NCI-H128 (cell line): ENCODE results near the gene WDR27.

Source experiments
- DNase-seq: peaks from one replicate; lab custom pipeline; 2025; ENCODE audit not compliant: unreplicated experiment; lab: John Stamatoyannopoulos, UW

WDR27 gene

DNA sequence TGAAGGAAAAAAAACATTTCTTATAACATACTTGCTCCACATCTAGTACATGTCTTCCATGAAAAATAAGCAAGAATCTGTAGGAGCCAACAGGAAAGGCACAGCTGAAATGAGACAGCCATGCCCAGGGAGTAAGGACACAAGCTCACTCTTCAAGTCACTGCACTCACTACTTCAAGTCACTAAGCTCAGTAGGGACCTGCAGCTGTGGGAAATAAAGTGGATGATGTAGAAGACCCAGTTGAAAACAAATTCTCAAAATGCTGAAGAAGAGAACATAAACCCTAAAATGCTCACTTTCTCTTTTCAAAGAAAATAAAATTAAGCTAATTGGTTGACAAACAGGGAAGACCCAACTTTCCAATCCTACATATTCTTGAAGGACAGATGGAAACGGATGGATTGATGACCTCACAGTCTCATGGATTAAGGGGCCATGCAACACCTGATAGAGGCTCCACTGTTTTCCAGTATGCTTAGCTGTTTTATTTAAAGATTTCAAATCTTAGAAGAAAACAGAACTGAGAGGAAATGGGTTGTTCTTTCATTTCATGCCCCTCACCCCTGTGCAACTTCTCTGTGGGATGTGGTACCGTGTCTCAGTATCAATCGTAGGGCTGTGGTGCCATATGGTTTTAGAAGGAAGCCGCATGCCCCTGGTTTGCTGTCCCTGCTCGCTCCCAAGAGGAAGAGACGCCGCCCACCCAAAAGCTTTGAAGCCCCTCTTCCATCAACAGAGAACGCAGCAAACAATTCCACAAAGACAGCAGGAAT lies 133.3 kb downstream of the WDR27 start:
- DNase-seq, result no peak

DNA sequence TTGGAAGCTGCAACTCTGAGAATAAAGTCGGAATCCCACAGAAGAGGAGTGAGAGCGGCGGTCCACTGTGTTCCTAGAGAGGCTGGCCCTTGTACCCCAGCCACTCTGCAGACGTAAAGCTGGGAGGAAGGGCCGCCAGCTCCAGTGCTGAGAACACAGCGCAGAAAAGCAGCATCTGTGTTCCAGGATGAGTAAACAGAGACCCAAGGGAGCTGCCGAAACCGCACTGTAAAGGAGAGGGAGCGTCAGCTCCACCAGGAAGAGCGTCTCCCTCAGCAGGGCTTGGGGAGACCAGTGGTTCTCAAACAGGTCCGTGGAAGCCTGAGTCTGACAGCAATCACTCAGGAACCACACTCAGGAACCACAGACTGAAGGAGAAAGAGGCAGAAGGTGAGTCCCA lies 134.0 kb downstream of the WDR27 start:
- no peak for DNase-seq

DNA sequence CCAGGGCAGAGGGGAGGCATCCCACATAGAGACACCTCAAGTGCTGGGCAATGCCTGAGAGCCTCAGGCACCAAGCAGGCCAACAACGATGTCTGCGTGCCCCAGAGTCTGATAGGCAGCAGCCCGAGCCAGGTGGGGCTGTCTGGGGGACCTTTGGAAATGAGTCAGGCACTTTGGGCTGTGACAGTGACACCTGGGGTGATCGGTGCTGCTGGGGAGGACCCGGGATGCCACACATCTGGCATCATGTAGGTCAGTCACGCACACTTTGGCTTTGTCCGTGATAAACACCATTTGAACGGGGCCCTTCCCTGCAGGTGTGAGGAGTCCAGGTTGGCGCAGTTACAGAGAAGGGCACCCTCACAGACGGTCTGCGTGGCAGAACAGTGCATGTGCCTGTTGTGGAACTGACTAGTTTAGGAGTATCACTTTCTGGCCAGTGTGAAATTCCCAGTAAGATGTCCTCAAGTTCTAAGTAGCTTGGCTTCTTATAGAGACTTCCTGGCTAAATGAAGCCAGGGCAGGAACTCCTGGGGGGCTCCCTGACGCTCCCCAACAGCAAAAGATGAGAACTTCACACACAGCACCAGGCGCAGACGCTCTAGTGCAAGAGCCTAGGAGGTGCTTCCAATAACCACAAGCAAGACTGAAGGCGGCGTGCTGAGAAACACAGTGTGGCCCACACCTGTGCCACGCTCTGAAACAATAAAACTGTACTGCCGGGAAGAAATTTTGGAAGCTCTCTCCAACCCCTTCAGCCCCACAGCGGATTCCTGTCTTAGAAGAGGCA lies 134.7 kb downstream of the WDR27 start:
- no peak for DNase-seq

DNA sequence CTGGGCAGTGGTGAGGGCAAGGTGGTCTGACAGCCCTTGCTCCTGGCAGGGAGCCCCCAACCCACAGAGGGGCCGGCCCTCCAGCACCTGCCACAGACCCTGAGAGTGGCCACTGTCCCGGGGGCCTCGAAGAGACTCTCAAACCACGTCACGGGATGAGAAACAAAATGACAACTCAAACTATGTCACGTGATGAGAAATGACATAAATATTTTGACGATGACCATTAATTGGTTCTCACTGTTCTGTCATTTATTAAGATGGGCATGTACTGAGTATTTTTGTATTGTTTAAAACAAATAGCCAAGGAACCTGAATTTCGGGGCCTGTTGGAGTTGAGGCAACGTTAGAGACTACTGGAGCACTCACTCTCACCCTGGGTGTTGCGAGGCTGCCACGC lies 135.5 kb downstream of the WDR27 start:
- DNase-seq, result no peak

DNA sequence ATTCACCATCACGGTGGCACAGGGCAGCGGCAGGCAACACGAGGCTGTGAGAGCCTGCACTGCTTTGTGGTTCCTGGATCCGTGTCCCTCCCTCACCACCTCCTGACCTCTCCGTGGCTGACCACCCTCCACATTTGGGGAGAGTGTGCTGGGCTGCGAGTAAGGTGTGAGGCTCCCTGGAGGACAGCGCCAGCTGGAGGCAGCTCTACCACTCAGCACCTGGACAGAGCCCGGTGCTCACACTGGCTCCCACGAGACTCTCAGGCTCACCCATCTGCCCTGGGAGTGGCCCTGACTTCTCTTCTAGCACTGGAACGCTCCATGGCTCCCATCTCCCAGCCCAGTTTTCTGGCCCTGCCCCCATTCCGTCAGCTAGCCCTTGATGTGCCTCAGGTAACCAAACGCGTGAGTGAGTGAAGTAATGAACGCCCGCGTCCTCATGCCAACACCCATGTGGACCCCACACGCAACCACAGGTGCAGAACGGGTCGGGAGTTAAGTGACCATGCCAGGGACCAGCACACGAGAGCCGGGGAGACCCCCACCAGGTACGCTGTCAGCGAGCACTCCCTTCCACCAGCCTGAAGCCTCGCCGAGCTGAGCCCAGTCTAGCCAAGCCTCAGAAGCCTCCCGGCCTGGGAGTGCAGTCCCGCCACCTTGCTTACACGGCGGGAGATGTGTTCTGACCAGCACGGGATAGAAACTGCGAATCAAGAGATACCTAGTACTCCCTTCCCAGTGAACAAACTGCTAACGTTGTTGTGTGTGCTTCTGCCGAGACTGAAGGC lies 137.2 kb downstream of the WDR27 start:
- no peak for DNase-seq

DNA sequence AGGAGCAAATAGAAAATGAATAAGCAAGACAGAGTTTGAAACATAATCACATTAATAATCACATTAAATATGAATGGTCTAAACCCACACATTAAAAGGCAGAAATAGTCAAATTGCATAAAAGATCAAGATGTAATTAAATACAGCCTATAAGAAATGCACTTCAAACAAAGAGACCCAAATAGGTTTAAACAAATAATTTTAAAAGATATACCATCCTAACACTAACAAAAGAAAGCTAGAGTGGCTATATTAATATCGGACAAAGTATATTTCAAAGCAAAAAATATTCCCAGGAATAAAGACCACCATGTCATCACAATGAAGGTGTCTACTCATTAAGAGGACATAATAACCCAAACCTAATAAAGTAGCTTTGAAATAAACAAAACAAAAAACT lies 140.2 kb downstream of the WDR27 start:
- no peak for DNase-seq

DNA sequence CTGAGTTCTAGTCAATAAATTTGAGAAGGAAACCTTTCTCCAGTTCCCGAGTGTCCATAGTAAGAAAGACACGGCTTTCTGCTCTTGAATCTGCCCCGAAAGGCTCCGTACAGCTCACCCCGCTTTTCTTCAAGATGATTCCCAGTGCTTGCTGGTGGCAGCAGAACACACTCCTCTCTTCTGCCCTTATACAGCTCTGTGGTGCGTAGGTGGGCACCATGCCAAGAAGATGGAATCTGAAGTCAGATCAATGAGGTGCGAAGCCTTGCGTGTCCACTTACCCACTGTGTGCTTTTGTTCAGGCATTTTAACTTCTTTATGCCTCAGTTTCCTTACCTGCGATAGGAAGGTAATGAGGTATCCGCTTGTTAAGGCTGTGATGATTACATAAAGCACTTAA lies 142.2 kb downstream of the WDR27 start:
- DNase-seq, result no peak

DNA sequence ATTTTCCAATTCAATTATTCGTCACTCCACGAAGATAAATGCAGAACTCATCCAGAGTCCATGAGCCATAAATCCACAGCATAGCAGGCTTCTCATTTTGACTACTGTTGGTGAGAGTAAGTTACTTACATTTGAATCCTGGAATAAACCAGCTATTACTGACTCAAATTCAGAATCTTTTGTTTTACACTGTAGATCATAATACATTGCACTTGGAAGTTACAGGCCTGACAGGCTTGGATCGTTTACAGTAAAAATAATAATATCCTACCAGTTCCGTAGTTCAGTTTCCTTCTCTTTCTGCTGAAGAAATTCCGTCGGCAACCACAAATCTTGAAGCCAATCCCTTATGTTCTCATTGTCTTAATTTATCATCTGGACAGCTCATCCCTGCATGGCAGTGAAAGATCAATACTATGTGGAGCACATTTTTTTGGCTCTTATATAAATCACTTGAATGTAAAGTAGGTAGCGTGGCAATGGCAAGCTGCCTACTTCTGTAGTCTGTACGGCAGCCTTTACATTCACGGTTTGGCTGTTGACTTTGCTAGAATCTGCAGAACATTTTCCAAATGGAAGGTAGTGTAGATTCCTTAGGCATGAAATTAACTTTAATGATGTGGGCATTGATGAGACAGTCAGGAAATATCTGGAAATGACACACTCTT lies 142.9 kb downstream of the WDR27 start:
- no peak for DNase-seq

DNA sequence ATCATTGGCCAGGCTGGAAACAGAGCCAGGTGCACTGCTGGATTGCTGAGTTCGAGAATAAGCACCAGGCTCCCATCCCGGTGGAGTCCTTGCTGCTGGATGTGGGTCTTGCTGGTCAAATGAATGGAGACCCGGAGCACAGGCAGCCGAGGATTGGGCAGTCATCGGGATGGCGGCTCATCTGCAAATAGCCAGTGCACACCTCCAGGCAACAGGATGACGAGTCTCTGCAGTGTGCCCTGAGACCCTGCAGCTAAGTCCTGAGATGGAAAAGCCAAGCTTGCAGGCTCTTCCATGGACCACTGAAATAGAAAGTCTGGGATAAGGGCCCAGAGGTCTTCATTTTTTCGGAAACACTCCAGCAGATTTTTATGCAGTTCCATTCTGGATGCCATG lies 143.5 kb downstream of the WDR27 start:
- DNase-seq, result no peak

DNA sequence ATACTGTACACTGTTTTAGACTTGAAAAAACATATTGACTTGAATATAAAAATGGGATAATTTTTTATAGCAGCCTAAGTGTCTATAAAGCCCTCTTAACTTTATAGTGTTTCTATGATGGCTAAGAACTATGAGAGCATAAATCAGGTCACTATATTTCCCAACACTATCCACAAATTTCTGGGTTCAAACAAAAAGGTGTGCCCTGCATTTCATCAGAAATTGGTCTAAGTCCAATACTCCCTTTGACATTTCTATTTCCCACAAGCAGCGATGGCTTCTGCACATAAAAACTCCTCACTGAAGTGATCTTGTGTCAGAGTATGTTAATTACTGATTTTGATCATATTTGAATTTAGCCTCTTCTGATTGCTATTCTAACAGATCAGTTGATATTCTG lies 143.9 kb downstream of the WDR27 start:
- DNase-seq, result no peak

DNA sequence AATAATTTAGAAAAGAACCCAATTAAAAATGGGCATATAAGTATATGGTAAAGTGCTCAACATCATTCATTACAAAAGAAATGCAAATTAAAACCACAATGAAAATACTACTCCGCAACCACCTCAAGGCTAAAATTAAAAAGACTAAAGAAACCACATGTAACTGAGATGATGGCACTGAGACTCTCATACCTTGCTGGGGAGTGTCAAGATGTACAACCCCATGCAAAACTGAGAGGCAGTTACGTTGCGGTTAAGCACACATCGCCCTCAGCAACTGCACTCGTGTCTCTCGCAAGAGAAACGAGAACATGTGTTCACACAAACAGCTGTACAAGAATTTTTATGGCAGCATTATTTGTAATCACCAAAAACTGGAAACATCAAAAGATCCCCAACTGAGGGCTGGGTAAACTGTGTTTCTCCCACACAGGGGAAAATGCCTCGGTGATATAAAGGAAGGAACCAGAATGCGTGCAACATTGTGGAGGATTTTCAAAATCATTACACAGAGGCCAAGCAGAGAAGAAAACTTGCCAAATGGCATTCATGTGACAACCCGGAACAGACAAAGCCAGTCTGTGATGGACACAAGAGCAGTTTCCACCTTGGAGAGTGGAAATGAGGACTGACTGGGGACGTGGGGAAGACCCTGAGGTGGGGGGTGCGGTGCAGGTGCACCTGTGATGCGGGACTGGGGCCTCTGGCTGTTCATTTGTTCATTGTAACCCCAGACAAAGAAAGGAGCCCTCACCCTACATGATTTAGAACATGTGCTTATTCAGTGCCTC lies 144.9 kb downstream of the WDR27 start:
- DNase-seq, result no peak

DNA sequence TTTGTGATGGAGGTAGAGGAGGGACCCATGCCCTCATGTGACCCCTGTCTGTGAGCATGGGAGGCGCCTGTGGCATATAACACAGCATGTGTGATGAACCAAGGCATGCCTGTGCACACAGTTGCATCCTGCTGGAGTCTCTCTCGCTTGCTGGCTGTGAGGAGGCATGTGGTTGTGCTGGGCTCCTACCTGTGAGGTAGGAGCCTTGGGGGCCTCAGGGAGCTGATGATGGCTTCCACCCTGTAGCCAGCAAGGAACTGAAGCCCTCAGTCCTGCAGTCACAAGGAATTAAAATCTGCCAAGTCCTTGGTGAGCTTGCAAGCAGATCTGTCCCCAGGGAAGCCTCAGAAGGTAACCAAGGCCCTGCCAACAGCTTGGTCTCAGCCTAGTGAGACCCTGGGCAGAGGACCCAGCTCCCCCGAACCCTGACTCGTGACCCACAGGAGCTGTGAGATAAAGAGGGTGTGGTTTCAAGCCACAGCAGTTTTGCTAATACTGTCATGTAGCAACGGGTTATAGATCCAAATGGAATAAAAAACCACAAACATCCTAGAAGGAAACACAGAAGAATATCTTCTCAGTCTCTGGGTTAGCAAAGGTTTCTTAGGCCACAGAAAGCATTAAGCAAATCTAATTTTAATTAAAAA lies 145.7 kb downstream of the WDR27 start:
- no peak for DNase-seq

DNA sequence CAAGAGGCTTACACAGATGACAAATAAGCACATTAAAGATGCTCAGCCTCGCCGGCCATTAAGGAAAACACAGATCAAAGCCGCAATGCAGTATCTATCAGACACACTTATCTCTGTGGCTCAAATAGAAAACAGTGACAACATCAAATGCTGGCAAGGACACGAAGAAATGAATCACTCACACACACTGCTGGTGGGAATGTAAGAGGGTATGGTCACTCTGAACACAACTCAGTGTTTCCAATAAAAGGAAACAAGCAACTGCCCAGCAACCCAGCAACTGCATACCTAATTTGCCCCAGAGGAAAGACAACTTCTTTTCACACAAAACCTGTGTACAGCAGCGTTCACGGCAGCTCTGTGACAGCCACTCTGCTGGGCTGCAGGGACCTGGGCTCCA lies 155.8 kb downstream of the WDR27 start:
- no peak for DNase-seq

DNA sequence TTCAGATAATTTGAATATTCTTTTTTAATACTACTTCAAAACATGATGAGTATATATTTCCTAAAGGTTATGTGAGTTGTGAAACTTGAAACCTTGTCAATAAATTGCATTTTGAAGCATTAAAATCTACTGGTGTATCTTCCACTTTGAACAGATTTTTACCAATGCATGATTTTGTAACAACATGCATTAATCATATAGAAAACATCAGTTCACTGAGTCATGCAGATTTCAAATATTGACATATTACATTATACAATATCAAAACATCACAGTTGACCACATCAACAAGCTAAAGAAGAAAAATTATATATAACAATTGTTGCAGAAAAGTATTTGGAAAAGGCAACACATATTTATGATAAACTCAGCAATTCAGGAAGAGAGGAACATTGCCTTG lies 158.1 kb downstream of the WDR27 start:
- no peak for DNase-seq

DNA sequence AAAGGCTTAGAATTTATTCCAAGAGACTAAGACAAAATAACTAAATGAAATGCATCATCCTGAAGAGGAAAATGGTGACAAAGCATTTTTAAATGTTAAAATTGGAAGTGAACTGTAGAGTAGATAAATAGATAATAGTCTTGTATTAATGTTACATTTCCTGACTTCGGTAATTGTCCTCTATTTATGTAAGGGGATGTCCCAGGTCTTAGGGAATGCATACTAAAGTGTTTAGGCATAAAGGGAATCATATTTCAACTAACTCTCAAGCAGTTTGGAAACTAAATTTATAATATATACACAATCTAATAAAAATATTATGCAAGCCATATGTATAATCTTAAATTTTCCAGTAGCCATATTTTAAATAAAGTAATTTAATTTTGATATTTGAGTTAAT lies 159.3 kb downstream of the WDR27 start:
- DNase-seq, result no peak

DNA sequence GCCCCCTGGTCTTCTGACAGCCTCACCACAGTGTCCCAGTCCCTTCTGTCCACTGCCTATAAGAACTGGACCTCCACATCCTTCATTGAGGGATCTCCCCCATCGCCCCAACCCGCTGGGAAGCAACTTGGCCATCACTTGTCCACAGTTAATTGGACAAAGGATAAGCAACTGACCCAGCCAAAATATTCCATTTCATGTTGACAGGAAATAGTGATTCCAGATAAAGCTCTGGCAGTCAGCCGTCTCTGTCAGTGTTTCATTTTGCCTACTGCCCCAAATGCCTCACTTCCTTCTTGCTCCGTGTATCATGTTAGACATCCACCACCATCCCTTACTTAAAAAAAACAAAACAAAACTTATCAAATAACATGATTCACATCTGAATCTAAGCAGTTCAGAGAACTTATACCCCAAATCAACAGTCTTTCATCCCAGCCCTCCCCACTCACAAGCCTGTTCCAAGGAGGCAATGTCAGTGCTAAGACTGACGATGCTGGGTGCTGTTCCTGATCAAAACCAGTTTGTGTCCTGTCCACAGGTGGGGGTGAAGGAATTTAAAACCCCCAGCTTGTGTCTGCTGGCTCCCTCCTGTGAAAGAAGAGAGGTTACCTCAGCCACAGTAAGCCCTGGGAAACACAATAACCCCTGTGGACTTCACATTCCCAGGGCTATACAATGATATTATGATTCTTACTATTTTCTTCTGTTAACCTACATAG lies 162.5 kb downstream of the WDR27 start:
- no peak for DNase-seq

DNA sequence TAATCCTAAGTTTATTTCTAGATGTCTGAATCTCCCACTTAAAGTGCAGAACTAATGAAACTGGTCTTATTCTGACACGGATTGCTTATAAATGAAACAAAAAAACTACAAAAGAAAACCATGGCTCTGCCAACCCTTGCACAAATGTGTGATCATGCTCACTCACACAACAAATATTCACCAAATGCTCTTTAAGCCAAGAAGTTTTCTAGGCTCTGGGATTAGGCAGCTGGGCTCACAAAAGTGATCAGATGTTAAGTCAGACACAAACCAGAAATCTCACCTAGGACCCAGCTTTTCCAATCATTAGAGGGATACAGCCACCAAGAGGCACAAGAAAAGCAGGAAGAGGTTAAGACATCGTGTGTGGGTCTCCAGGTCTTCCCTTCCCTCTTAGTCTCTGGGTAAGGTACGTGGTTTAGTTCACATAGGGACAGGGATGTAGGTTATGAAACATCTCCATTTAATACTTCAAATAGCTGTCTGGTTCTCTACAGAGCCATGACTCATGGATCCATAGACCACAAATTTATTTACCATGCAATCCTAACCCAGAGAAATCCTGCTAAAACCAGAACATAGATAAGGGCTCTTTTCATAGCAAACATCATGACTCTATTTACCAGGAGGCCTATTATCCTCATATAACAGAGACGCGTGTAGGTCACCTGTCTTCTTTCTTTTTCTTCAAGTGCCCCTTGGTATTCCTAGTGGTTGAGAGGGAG lies 165.2 kb downstream of the WDR27 start:
- DNase-seq, result no peak

DNA sequence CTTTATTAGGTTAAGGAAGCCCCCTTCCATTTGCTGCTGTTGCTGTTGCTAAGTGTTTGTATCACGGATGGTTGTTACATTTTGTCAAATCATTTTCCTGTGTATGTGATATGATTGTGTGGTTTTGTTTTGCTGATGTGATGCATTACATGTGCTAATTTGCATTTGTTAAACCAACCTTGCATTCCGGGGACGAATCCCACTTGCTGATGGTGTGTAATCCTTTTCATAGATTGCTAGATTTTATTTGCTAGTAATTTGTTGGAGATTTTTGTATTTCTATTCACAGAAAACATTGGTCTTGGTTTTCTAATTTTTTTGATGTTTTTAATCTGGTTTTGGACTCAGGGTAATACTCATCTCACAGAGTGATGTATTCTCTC lies 167.8 kb downstream of the WDR27 start:
- no peak for DNase-seq
